Glomerular visceral epithelial cell (primary cell): Measurements from ENCODE around the gene CRX.
"Not testable (repeated sequence)": the region's sequence is repeated elsewhere in the genome, so short reads cannot be mapped to it uniquely, and the experiment has no call there.

Experiments used
- DNase-seq: peaks from one replicate; pipeline ENCODE4 v3.0.0-alpha.2; 2016; ENCODE audit errors: extremely low spot score

The CRX gene

DNA sequence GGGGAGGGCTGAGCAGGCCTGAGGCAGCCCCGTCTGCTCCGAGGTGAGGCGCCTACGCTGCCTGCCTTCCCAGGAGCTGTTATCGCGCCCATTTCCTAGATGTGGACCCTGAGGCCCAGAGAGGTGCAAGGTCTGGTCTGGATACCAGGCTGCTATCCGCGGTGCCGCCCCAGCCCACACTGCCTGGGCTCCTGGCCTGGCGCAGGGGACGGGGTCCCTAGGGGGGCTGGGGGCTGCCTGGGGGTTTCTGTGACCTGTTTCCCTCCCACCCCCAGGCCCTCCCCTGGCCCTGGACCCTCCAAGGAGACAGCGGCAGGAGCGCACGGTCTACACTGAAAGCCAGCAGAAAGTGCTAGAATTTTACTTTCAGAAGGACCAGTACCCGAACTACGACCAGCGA, 38.1 kb downstream of the CRX start:
- DNase-seq, result not testable (repeated sequence)

DNA sequence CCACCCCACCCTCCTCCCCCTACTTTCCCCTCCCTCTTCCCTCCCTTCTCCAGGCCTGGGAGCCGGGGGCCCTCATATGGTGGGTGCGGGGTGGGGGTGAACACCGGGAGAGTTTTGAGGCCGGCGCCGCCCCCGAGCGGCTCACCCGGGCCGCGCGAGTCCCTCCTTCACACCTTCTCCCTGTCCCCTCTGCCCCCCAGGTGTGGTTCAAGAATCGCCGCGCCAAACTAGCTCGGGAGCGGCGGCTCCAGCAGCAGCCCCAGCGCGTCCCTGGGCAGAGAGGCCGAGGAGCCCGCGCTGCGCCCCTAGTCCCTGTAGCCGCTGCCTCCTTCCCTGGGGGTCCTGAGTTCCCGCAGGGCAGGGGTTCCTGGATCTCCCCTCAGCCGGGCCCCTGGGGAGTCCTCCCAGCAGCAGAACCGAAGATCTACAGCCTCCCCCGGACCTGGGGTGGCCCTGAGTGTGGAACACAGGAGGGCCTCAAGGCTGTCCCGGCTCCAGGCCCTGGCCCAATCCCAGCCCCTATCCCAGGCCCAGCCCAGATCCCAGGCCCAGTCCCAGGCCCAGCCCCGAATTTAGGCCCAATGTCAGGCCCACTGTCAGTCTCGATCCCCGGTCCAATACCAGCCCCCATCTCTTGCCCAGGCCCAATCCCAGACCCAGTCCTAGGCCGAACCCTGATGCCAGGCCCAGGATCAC, 39.0 kb downstream of the CRX start:
- no peak for DNase-seq

DNA sequence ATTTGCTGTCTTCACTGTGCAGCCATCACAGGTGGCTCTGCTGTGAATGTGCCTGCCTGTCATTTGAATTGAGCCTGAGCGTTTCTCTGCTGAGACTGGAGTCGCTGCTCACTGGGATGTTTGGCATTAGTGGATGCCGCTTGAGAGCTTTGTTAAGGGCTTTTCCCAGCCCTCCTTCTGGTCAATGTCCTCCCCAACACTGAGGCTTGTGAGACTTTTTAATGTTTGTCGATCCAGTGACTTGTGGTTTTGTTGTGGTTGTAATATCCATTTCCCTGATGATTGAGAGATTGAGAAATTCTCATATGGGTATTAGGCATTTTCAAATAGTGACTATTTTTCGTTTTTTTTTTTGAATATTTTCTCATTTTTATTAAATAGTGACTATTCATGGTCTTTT, 39.9 kb downstream of the CRX start:
- no peak for DNase-seq

DNA sequence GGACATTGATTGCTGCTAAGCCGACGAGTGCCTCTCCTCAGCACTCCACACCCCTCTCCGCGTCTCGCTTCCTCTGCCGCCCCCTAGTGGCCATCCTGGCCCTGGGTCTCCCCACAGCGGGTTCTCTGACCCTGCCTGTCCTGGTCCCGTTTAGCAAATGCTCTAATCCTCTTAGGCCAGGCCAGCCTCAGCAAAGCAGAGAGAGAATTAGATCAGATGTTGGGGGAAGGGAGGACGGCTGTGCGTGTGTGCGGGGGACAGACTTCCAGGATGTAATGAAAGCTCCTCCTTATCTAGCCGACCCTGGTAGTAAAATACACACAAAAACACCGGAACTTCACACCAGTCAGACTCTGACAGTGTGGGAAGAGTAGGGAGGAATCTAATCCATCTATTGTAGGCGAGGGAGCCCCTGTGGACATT, 41.8 kb downstream of the CRX start:
- peak; percentile 66 for DNase-seq

DNA sequence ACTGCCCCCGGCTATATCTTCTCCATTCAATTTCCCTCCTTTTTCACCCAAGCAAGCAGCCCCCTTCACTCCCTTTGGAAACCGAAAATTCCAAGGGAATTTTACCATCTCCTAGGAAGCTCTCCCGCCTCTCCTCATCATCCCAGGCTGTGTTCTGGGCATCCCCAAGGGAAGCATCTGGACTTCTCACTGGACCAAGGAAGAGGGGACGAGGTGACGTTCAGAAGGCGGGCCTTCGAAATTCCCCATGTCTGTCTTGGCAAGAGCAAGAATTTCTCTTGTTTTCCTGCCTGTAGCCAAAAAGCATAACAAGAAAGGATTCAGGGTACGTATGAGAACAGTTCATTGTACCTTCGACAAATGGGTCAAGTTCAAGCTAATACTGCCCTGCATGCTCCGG, 43.4 kb downstream of the CRX start:
- no peak for DNase-seq

DNA sequence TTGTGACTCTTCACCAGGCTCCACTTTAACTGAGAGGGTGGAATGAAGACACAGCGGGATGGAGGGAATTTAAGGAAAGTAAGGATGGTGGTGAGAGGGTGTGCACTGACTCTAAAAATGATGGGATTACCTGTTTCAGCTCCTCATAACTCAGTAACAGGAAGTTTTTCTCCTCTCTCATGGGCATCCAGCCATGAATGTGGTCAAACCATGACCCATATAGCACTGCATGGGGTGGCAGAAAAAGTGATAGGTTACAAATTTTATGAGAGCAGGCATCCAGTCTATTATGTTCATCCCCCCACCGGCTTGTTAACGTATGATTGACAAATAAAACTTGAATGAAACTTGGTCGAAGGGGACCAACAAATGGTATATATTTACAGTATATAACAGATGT, 57.2 kb downstream of the CRX start:
- DNase-seq, result peak; percentile 27

DNA sequence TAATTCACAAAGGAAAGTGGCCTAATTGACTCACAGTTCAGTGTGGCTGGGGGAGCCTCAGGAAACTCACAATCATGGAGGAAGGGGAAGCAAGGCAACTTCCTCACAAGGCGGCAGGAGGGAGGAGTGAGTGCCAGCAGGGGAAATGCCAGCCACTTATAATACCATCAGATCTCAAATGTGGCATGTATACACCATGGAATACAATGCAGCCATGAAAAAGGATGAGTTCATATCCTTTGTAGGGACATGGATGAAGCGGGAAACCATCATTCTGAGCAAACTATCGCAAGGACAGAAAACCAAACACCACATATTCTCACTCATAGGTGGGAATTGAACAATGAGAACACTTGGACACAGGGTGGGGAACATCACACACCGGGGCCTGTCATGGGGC, 57.6 kb downstream of the CRX start:
- not testable (repeated sequence) for DNase-seq

DNA sequence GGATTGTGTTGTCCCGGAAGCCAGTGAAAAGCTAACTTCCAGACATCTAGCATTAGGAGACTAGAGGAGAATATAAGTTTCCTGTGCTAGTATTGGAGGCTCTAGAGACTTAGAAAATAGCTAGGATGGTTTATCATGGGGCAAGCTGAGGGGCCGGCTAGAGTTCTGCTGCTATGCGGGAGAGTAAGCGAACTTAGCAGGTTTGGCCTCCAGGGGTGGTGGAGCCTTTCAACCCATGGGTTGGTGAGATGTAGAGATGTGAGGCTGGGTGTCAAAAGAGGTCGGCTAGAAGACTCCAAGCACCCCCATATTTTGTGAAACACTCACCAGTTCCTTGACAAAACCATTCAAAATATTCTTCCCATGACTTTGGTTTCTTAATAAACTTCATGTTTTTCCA, 60.0 kb downstream of the CRX start:
- no peak for DNase-seq

DNA sequence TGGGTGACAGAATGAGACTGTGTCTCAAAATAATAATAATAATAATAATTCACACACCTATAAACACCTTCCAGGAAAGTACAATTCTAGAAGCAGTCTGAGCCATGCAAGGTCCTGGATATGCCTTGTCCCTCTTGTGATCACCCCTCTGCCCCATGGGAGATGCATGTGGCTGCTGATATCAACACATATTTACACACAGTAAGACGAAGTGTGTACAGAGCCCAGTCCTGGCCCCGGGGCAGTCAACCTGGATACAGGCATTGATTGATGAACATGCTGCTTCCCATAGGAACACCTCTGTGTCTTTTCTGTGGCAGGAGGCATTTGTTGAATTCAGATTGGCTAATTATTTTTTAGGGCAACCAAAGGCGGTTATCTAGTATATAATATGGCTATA, 61.2 kb downstream of the CRX start:
- DNase-seq, result no peak

DNA sequence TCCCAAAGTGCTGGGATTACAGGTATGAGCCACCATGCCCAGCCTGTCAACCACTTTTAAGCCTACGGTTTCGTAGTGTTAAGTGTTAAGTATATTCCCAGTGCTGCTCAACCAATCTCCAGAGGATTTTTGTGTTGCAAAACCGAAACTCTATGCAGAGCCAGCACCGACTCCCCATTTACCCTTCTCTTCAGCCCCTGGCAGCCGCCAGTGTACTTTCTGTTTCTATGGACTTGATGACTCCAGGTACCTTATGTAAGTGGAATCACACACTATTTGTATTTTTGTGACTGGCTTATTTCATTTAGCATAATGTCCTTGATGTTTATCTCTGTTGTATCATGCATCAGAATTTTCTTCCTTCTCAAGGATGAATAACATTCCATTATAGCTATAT, 63.3 kb downstream of the CRX start:
- DNase-seq, result no peak

DNA sequence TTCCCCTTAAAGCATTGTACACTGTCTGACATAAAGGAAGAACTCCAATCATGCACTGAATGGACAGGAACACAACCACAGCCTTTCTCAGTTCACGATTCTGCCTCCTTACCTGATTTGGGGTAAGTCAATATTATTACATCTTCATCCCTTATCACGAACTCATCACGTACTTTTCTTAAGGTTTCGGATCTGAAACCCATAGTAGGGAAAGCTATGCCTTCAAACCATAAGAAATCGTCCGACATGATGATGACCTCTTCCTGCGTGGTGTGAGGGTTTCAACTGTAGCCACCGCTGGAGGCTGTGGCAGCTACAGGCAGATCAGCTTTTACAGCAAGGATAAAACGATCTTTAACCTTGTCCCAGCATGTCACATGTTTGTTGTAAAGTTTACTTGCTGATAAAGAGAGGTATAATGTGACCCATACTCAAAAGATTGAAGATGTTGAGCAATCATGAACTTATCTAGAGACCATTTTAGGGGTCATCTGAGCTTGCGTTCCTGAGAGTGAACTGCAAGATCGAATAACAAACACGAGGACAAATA, 64.3 kb downstream of the CRX start, which contains the start of gene SULT2A1:
TSS of gene SULT2A1 (minus strand) at position 306 of the 550 bp plus-strand sequence. CDS start at position 248, 58 bp downstream.
- DNase-seq, result no peak

DNA sequence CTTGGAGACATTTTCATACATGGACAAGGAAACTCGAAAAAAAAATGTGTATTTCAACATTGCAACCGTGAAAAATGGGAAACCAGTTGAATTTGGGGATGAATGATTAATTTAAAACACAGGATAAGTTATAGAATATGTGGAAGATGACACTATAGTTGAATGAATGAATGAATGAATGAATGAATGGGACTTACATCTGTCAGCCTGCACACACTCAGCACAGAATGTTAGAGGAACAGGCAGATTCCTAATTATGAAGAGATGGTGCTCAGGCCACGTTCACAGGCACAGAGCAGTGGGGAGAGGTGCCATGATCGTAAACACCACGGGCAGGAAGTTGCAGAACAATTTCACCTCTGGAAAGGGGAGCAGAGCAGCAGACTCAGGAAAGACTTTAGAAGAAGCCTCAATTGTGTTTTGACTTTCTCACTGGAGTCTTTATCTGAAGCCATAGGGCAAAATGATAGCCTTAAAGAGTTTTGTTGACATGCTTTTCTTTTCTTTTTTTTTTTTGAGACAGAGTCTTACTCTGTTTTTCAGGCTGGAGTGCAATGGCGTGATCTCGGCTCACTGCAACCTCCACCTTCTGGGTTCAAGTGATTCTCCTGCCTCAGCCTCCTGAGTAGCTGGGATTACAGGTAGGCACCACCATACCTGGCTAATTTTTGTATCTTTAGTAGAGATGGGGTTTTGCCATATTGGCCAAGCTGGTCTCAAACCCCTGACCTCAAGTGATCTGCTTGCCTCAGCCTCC, 69.3 kb downstream of the CRX start:
- no peak for DNase-seq

DNA sequence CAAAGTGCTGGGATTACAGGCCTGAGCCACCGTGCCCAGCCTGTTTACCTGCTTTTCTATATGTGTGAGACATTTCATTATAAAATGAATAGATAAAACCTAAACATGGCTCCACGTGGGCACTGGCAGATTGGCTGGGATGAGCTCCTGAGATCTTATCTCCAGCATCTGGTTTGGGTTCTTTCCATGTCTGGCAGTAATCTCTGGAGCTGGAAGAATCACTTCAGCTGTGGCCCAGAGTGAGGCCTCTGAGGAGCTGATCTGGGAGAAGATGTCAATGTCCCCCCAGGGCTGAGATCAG, 69.8 kb downstream of the CRX start:
- no peak for DNase-seq

DNA sequence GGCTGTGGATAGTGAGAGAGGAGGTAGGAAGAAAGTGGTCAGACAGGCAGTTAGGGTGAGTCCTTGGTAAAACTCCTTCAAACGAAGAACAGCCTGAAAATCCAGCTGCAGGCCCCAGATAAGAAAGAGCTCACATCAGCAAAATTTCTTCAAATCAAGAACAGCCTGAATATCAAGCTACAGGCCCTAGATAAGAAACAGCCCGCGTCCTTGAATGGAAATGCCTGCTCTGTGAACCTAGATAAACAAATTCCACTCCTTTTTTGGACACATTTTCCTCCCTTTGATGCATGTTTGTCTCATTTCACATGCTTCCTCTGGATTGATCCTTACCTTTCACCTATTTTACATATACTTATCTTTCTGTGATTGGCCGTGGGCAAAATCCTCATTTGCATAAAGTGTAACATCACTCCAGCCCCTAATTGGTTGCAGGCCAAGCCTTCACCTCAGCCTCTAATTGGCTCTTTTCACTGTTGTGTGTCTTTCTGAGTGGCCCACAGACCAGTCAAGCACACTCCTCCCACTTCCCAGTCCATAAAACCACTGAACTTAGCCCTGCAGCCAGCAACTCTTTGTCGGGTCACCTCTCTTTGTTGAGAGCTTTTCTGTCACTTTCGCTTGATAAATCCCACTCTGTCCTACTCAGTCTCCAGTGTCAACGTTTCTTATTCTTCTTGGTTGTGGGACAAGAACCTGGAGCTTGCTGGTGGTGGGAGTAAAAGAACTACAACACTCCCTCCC, 70.4 kb downstream of the CRX start:
- DNase-seq, result no peak
